Measurements from ENCODE around the gene ZEB2. TPM values are rescaled to one million over a fixed set of nuclear protein-coding genes. Genes with fewer than 3 reads are reported as not detected.

The ZEB2 gene
- total and polyA plus RNA-seq, 2 of the 13 experiments (the other 11 are each of a cell fraction or from before 2014, with no cell fraction given): 0.07 TPM; not detected in 1

GRCh38 chr2:144459937-144460336, 60.0 kb downstream of the ZEB2 start:
- Histone ChIP-seq H3K79me2 (ENCODE audit: insufficient read depth, low read length) (no peaks in the 10 kb centered on the region), H2AFZ (ENCODE audit: low read length) (no peak overlapping the region), H3K9ac (ENCODE audit: insufficient read depth, low read depth, low read length) (no peak overlapping the region), H3K4me3 (replicated peaks in 1 of 3; ENCODE audit: insufficient read depth in 1 of 3, low read depth in 2 of 3, low read length in 3 of 3) (no peak overlapping the region), H3K27ac (ENCODE audit: extremely low read length, insufficient read depth, low read length) (no peak overlapping the region), H4K20me1 (ENCODE audit: insufficient read depth, low read length) (no peaks in the 10 kb centered on the region), H3K9me3 (ENCODE audit: low read length) (no peaks in the 10 kb centered on the region), H3K27me3 (ENCODE audit: control insufficient read depth in 1 of 2, insufficient read depth in 2 of 2, low read length in 2 of 2) (peaks cover 0 to 7% of the 10 kb centered on the region in 2 experiments; a peak in 1 of 5 replicates), H3K4me1 (ENCODE audit: insufficient read depth, low read length) (no peaks in the 10 kb centered on the region), H3K36me3 (replicated peaks in 1 of 2; ENCODE audit: control insufficient read depth in 1 of 2, insufficient read depth in 2 of 2, low read length in 2 of 2) (no peaks in the 10 kb centered on the region), H3K4me2 (ENCODE audit: low read depth, low read length) (no peak overlapping the region)
- no peak for ATAC-seq
- intact Hi-C loops (cut with micrococcal nuclease; ENCODE audit: unreplicated experiment): no loop called here
- in situ Hi-C loops (cut with HindIII; ENCODE audit: extremely low pct_ligation_motif_present, low pct_unique_long_range_greater_than_20kb): no loop called here
- 20% methylated on average over 5 of the region's 5 CpGs for WGBS (ENCODE audit: low lambda C conversion rate)
- DNase-seq (ENCODE audit: low spot score): no peak
- TF ChIP-seq CREB1 (IDR thresholded peaks at IDR 0.05): peak; percentile 66
- no peak for TF ChIP-seq CREB1 (CRISPR knock-in tag; IDR thresholded peaks at IDR 0.05)
- TF ChIP-seq ZNF737 (CRISPR knock-in tag; IDR thresholded peaks at IDR 0.05; ENCODE audit: borderline replicate concordance): no peak
- FAIRE-seq: no peak
- BruUV-seq (replicated peaks): no TSS peak
- ChIA-PET POLR2A (no interaction called here), CTCF (ENCODE audit: low intra/inter-chr PET ratio, low total read pairs) (no interaction called here)

GRCh38 chr2:144459286-144459685, 60.6 kb downstream of the ZEB2 start:
- in situ Hi-C loops (cut with HindIII; ENCODE audit: extremely low pct_ligation_motif_present, low pct_unique_long_range_greater_than_20kb): no loop called here
- no TSS peak for BruUV-seq (replicated peaks)
- H3K79me2 ChIP-seq (ENCODE audit: insufficient read depth, low read length): no peaks in the 10 kb centered on the region
- TF ChIP-seq KDM1A (CRISPR knock-in tag; IDR thresholded peaks at IDR 0.05) (no peak), KMT2B (CRISPR knock-in tag; IDR thresholded peaks at IDR 0.05) (no peak), ZNF317 (CRISPR knock-in tag; IDR thresholded peaks at IDR 0.05) (no peak), TFE3 (CRISPR knock-in tag; IDR thresholded peaks at IDR 0.05) (no peak), ZNF512 (CRISPR knock-in tag; IDR thresholded peaks at IDR 0.05) (no peak), ZMAT5 (CRISPR knock-in tag; IDR thresholded peaks at IDR 0.05; ENCODE audit: borderline replicate concordance, low read depth) (no peak), HNRNPK (IDR thresholded peaks at IDR 0.05; ENCODE audit: low read depth, low read length, poor library complexity, severe bottlenecking) (no peak), TEAD3 (CRISPR knock-in tag; optimal IDR thresholded peaks at IDR 0.05; ENCODE audit: borderline replicate concordance) (no peak), ZBTB4 (CRISPR knock-in tag; IDR thresholded peaks at IDR 0.05; ENCODE audit: borderline replicate concordance) (no peak), ZNF296 (CRISPR knock-in tag; conservative IDR thresholded peaks at IDR 0.05) (no peak)

More at GRCh38 chr2:144459286-144459685, 60.6 kb downstream of the ZEB2 start:
- FAIRE-seq: no peak
- Histone ChIP-seq H3K4me3 (replicated peaks in 1 of 3; ENCODE audit: insufficient read depth in 1 of 3, low read depth in 2 of 3, low read length in 3 of 3) (no peak overlapping the region), H3K27me3 (ENCODE audit: control insufficient read depth in 1 of 2, insufficient read depth in 2 of 2, low read length in 2 of 2) (peaks cover 0 to 12% of the 10 kb centered on the region in 2 experiments; a peak in 1 of 5 replicates), H3K36me3 (replicated peaks in 1 of 2; ENCODE audit: control insufficient read depth in 1 of 2, insufficient read depth in 2 of 2, low read length in 2 of 2) (no peaks in the 10 kb centered on the region), H4K20me1 (ENCODE audit: insufficient read depth, low read length) (no peaks in the 10 kb centered on the region), H3K4me2 (ENCODE audit: low read depth, low read length) (no peak overlapping the region), H3K27ac (ENCODE audit: extremely low read length, insufficient read depth, low read length) (no peak overlapping the region), H3K9me3 (ENCODE audit: low read length) (no peaks in the 10 kb centered on the region), H3K9ac (ENCODE audit: insufficient read depth, low read depth, low read length) (no peak overlapping the region), H2AFZ (ENCODE audit: low read length) (no peak overlapping the region), H3K4me1 (ENCODE audit: insufficient read depth, low read length) (no peaks in the 10 kb centered on the region)
- ATAC-seq: no peak
- ChIA-PET POLR2A (no interaction called here), CTCF (ENCODE audit: low intra/inter-chr PET ratio, low total read pairs) (no interaction called here)
- intact Hi-C loops (cut with micrococcal nuclease; ENCODE audit: unreplicated experiment): no loop called here
- WGBS (ENCODE audit: low lambda C conversion rate): under 1% methylated on average over 3 of the region's 3 CpGs
- DNase-seq (ENCODE audit: low spot score): no peak

All from HepG2 (cell line).